Measurements from ENCODE around the gene BDNF.

Gene BDNF

DNA sequence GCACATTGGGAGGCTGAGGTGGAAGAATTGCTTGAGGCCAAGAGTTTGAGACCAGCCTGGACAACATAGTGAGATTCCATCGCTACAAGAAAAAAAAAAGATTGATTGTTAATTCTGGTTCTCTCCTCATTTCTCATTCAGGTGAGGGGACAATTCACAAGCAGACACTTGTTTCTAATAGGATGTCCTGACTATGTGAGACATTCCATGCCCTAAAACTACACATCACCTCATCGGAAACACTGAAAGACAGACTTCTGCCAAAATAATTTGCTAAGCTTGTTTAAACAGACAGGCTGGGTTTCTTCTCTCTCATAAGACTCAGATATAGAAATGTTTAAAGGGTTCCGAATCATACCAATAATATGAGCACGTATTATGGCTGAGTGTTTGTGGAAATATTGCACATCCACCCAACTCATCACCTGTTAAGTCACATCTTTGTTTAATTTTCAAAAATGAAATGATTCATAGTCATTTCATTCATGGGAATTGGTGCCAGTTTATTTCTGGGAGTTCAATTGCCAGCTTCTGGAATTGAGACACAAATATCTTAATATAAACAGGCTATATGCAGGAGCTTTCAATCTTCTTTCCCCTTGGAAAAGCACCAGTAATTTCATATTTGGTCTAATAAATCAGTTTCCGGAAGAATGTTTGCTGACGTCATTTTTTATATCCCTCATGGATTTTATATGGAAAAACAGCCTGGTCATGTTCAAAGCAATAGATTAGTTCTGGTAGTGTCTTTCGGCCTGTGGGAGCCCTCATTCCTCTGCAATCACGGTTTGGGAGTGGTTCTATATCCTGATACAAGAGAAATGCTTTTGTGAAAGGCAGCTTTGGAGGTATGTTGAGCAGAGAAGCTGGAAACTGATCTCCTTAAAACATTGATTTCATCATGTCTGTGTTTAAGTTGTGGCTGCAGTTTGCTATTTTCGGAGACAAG, 87.0 kb downstream of the BDNF start:
- no peak for DNase-seq (ENCODE audit: low read depth)
- TF ChIP-seq, protein P1, sequence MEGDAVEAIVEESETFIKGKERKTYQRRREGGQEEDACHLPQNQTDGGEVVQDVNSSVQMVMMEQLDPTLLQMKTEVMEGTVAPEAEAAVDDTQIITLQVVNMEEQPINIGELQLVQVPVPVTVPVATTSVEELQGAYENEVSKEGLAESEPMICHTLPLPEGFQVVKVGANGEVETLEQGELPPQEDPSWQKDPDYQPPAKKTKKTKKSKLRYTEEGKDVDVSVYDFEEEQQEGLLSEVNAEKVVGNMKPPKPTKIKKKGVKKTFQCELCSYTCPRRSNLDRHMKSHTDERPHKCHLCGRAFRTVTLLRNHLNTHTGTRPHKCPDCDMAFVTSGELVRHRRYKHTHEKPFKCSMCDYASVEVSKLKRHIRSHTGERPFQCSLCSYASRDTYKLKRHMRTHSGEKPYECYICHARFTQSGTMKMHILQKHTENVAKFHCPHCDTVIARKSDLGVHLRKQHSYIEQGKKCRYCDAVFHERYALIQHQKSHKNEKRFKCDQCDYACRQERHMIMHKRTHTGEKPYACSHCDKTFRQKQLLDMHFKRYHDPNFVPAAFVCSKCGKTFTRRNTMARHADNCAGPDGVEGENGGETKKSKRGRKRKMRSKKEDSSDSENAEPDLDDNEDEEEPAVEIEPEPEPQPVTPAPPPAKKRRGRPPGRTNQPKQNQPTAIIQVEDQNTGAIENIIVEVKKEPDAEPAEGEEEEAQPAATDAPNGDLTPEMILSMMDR (IDR thresholded peaks at IDR 0.05; ENCODE audit: control insufficient read depth, insufficient read depth, low read depth, low read length, missing control alignments) = no peak
- H3K4me3 ChIP-seq (ENCODE audit: control insufficient read depth, low read depth, low read length) = no peak overlapping the region

DNA sequence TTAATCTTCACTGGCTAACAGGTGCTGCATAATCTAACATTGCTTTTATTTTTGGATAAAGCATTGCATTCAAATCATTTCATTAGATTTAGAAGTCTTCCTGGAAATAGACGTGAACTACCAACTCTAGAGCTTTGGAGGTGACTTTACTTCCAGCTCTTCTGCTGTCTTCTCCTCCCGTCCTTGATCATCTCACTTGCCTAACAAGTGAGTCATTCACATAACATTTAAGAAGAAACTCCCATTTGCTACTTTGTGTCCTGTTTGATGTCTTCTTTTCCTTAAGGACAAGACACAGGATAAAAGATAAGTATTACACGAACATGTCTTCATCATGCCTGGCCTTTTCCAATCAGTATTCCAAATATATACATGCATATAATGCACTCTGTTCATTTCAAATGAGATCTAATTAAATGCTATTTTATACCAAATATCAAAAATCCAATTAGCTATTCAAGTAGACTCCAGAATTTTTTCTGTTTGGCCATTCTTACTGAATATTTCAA, 88.3 kb downstream of the BDNF start:
- H3K4me3 ChIP-seq (ENCODE audit: control insufficient read depth, low read depth, low read length) = no peak overlapping the region
- TF ChIP-seq, protein P1 (IDR thresholded peaks at IDR 0.05; ENCODE audit: control insufficient read depth, insufficient read depth, low read depth, low read length, missing control alignments) = no peak
- no peak for DNase-seq (ENCODE audit: low read depth)

DNA sequence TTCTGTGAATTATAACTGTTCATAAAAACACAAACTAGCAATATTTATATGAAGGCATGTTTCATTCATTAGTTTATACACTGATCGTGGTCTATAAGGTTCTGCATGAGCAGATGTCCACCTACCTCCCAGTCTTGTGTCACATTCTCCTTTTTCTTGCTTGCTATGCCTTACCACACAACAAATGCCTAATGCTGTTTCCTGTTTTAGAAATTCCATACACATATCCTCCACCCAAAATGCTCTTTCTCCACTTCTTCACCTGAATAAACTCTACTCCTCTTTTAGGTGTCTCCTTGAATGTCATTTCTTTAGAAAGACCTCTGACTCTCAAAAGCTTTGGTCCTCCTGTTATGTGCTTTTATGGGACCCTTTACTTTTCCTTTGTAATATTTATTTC, 88.9 kb downstream of the BDNF start:
- TF ChIP-seq, protein P1 (IDR thresholded peaks at IDR 0.05; ENCODE audit: control insufficient read depth, insufficient read depth, low read depth, low read length, missing control alignments) = no peak
- no peak for DNase-seq (ENCODE audit: low read depth)
- no peak overlapping the region for H3K4me3 ChIP-seq (ENCODE audit: control insufficient read depth, low read depth, low read length)

DNA sequence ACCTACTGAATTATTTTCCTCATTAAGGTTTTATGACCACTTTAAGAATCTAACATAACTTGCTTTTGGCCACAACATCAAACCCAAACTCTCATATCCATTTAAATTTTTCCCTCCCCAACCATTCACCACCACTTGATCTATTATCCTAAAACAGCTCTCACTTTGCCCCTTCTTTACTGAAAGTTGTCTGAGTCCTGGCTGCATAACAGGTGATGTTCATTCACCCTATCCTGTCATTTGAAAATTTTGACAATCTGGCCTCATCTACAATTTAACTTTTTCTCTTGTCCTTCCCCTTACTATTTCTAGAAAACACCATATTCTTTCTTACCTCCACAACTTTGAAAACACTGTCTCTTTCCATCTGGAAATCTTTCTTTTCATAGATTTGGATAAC, 89.3 kb downstream of the BDNF start:
- no peak overlapping the region for H3K4me3 ChIP-seq (ENCODE audit: control insufficient read depth, low read depth, low read length)
- TF ChIP-seq, protein P1 (IDR thresholded peaks at IDR 0.05; ENCODE audit: control insufficient read depth, insufficient read depth, low read depth, low read length, missing control alignments) = no peak
- DNase-seq (ENCODE audit: low read depth) = no peak

DNA sequence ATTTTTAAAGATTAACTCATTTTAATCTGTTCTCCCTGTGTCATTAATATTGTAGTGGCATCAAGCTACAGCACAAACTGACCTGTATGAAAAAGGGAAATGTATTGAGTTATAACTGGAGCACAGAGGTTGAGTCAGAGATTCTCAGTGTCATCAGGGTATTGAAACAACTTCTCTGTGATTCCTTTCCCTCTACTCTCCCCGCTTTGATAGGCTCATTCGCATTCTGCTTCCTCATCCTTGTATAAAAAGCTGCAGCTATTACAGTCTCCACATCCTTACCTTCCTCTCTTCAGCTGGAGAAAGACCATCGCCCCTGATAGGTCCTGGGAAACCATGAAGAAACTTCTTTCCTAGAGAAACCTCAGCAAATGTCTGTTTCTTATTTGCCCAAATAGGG, 90.0 kb downstream of the BDNF start:
- H3K4me3 ChIP-seq (ENCODE audit: control insufficient read depth, low read depth, low read length) = no peak overlapping the region
- TF ChIP-seq, protein P1 (IDR thresholded peaks at IDR 0.05; ENCODE audit: control insufficient read depth, insufficient read depth, low read depth, low read length, missing control alignments) = no peak
- no peak for DNase-seq (ENCODE audit: low read depth)

DNA sequence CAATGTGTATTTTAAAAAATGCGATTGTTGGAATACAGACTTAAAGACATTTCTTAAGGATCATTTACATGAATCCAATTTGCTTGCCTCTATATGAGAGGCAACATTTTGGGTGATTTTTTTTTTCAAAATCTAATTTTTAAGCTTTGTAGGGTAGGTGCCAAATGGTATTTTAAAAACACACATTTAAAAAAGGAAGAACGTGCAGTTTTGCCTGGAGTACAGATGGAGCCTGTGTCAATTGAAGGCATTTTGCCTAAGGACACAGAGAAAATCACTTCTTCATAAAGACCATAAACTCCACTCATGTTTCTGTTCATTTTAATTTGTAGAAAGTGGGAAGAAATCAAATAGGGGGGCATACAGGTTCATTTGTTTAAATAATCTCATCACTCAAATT, 91.3 kb downstream of the BDNF start:
- TF ChIP-seq, protein P1 (IDR thresholded peaks at IDR 0.05; ENCODE audit: control insufficient read depth, insufficient read depth, low read depth, low read length, missing control alignments) = no peak
- H3K4me3 ChIP-seq (ENCODE audit: control insufficient read depth, low read depth, low read length) = no peak overlapping the region
- no peak for DNase-seq (ENCODE audit: low read depth)

Data from AG09309 (cell line).